ENCODE measurements around the gene POU6F2. TPM values are rescaled to one million over a fixed set of nuclear protein-coding genes. Genes with fewer than 3 reads are reported as not detected.

The POU6F2 gene
- total RNA-seq, 1 experiment from 2014 or later, result 0.27 TPM

DNA sequence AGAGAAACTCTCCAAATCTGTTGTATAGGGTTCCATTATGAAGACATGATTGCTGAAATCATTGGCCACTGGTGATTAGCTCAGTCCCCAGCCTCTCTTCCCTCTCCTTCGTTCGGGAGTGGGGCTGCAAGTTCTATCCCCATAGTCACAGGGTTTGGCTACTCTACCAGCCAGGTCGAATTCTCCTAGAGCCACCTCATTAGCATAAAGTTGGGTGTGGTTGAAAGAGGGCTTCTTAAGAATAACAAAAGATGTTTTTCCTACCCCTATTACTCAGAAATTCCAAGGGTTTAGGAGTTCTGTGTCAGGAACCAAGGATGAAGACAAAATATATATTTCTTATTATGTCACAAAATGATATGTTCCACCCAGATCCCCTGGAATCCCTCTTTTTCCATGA lies 422.3 kb downstream of the POU6F2 start:
- ChIA-PET POLR2A (no interaction called here), RAD21 (ENCODE audit: low non-redundant PET in 1 of 2, low total read pairs in 2 of 2, uncharacterized antibody in 2 of 2, unreplicated experiment in 2 of 2) (no interaction called here), CTCF (no interaction called here)
- intact Hi-C loops (cut with micrococcal nuclease), result no loop called here
- TF ChIP-seq SIN3A (IDR thresholded peaks at IDR 0.05; ENCODE audit: low read depth) (no peak), ZNF274 (IDR thresholded peaks at IDR 0.05; ENCODE audit: low read depth, low read length) (no peak), ZFX (IDR thresholded peaks at IDR 0.05) (no peak), SP1 (IDR thresholded peaks at IDR 0.05; ENCODE audit: low read depth) (no peak), SRF (IDR thresholded peaks at IDR 0.05; ENCODE audit: low read depth) (no peak), JUND (IDR thresholded peaks at IDR 0.05) (no peak), RAD21 (IDR thresholded peaks at IDR 0.05; ENCODE audit: low read depth) (no peak), EZH2phosphoT487 (IDR thresholded peaks at IDR 0.05; ENCODE audit: borderline replicate concordance) (no peak), POLR2A (IDR thresholded peaks at IDR 0.05; ENCODE audit: borderline replicate concordance, extremely low read depth, insufficient read depth, insufficient read length) (no peak), TCF7L2 (IDR thresholded peaks at IDR 0.05; ENCODE audit: borderline replicate concordance, extremely low read depth, insufficient read depth, insufficient read length) (no peak), REST (IDR thresholded peaks at IDR 0.05; ENCODE audit: low read depth) (no peak), FOSL1 (IDR thresholded peaks at IDR 0.05; ENCODE audit: low read depth) (no peak)
- TF ChIP-seq, protein P1, sequence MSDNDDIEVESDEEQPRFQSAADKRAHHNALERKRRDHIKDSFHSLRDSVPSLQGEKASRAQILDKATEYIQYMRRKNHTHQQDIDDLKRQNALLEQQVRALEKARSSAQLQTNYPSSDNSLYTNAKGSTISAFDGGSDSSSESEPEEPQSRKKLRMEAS (IDR thresholded peaks at IDR 0.05), result no peak
- TF ChIP-seq, protein P2, sequence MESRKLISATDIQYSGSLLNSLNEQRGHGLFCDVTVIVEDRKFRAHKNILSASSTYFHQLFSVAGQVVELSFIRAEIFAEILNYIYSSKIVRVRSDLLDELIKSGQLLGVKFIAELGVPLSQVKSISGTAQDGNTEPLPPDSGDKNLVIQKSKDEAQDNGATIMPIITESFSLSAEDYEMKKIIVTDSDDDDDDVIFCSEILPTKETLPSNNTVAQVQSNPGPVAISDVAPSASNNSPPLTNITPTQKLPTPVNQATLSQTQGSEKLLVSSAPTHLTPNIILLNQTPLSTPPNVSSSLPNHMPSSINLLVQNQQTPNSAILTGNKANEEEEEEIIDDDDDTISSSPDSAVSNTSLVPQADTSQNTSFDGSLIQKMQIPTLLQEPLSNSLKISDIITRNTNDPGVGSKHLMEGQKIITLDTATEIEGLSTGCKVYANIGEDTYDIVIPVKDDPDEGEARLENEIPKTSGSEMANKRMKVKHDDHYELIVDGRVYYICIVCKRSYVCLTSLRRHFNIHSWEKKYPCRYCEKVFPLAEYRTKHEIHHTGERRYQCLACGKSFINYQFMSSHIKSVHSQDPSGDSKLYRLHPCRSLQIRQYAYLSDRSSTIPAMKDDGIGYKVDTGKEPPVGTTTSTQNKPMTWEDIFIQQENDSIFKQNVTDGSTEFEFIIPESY (IDR thresholded peaks at IDR 0.05; ENCODE audit: extremely low read depth, insufficient replicate concordance, low read length), result no peak
- no peaks in the 10 kb centered on the region for H4K20me1 ChIP-seq (ENCODE audit: insufficient read depth)
- no peaks in the 10 kb centered on the region for H3K79me2 ChIP-seq (ENCODE audit: insufficient read depth, low read length)
- no peaks in the 10 kb centered on the region; the same call in 1 of the 2 replicates for H3K27me3 ChIP-seq (ENCODE audit: insufficient read depth, low read length)
- DNase-seq (ENCODE audit: low read depth, low spot score) (no peak), ATAC-seq (no peak)
- no peaks in the 10 kb centered on the region for H3K9me3 ChIP-seq (ENCODE audit: control insufficient read depth in 1 of 2, insufficient read depth in 1 of 2, low read depth in 1 of 2, low read length in 2 of 2)
- peaks cover 5 to 8% of the 10 kb centered on the region in 2 experiments; a peak in 3 of 4 replicates for H3K4me1 ChIP-seq (ENCODE audit: control insufficient read depth in 1 of 2, insufficient read depth in 2 of 2, low read length in 2 of 2)
- H3K4me3 ChIP-seq (replicated peaks in 1 of 2; ENCODE audit: low read depth in 1 of 2, low read length in 2 of 2), result no peak overlapping the region
- no peak overlapping the region for H3K9ac ChIP-seq (ENCODE audit: low read length)
- no peaks in the 10 kb centered on the region for H3K9me2 ChIP-seq (ENCODE audit: insufficient read depth)
- H3K36me3 ChIP-seq (ENCODE audit: control insufficient read depth in 1 of 2, insufficient read depth in 2 of 2, low read length in 2 of 2), result no peaks in the 10 kb centered on the region
- no peak overlapping the region for H2AFZ ChIP-seq (ENCODE audit: low read depth, low read length, poor library complexity, severe bottlenecking)
- H3K27ac ChIP-seq (ENCODE audit: low read depth, low read length), result no peak overlapping the region
- no TSS peak for BruUV-seq (replicated peaks)
- no peak overlapping the region for H3K4me2 ChIP-seq (ENCODE audit: low read length)
